Measurements from ENCODE around the gene ZBTB20.

ZBTB20 gene

GRCh38 chr3:115139072-115139471, 8.0 kb downstream of the ZBTB20 start:
- Histone ChIP-seq H3K36me3 (replicated peaks; ENCODE audit: insufficient read depth, low read length) (no peaks in the 10 kb centered on the region), H2AFZ (ENCODE audit: low read length) (no peak overlapping the region), H3K79me2 (ENCODE audit: low read length) (no peaks in the 10 kb centered on the region), H3K27me3 (replicated peaks; ENCODE audit: insufficient read depth, low read length) (no peaks in the 10 kb centered on the region), H4K20me1 (ENCODE audit: insufficient read depth, low read length) (no peaks in the 10 kb centered on the region), H3K4me3 (ENCODE audit: low read length) (no peak overlapping the region), H3K4me2 (ENCODE audit: low read depth, low read length) (no peak overlapping the region), H3K4me1 (ENCODE audit: low read length) (peaks cover 29% of the 10 kb centered on the region), H3F3A (ENCODE audit: insufficient read depth, low read length) (no peaks in the 10 kb centered on the region; the same call in 1 of the 2 replicates), H3K9ac (ENCODE audit: low read length) (no peak overlapping the region), H3K9me2 (replicated peaks; ENCODE audit: insufficient read depth, low read length) (no peaks in the 10 kb centered on the region), H3K27ac (ENCODE audit: low read length) (no peak overlapping the region), H3K9me3 (replicated peaks; ENCODE audit: insufficient read depth, low read length) (no peaks in the 10 kb centered on the region)
- TF ChIP-seq EZH2phosphoT487 (IDR thresholded peaks at IDR 0.05; ENCODE audit: low read length) (no peak), CTCF (IDR thresholded peaks at IDR 0.05; ENCODE audit: low read length) (no peak), EZH2 (optimal IDR thresholded peaks at IDR 0.05; ENCODE audit: low read depth, low read length) (no peak)
- no peak for DNase-seq

GRCh38 chr3:115134648-115135347, 12.3 kb downstream of the ZBTB20 start:
- Histone ChIP-seq H3K79me2 (ENCODE audit: low read length) (no peaks in the 10 kb centered on the region), H3K4me1 (ENCODE audit: low read length) (0 out of 2 replicates have a peak, but pooled peaks cover 9% of the 10 kb centered on the region), H3K9me3 (replicated peaks; ENCODE audit: insufficient read depth, low read length) (no peaks in the 10 kb centered on the region), H3K9ac (ENCODE audit: low read length) (no peak overlapping the region), H3F3A (ENCODE audit: insufficient read depth, low read length) (no peaks in the 10 kb centered on the region), H3K27me3 (replicated peaks; ENCODE audit: insufficient read depth, low read length) (no peaks in the 10 kb centered on the region), H2AFZ (ENCODE audit: low read length) (no peak overlapping the region), H3K4me2 (ENCODE audit: low read depth, low read length) (no peak overlapping the region), H3K4me3 (ENCODE audit: low read length) (no peak overlapping the region), H4K20me1 (ENCODE audit: insufficient read depth, low read length) (no peaks in the 10 kb centered on the region), H3K36me3 (replicated peaks; ENCODE audit: insufficient read depth, low read length) (no peaks in the 10 kb centered on the region), H3K9me2 (replicated peaks; ENCODE audit: insufficient read depth, low read length) (no peaks in the 10 kb centered on the region), H3K27ac (ENCODE audit: low read length) (no peak overlapping the region)
- DNase-seq = no peak
- no peak for TF ChIP-seq EZH2phosphoT487 (IDR thresholded peaks at IDR 0.05; ENCODE audit: low read length)
- no peak for TF ChIP-seq CTCF (IDR thresholded peaks at IDR 0.05; ENCODE audit: low read length)
- TF ChIP-seq EZH2 (optimal IDR thresholded peaks at IDR 0.05; ENCODE audit: low read depth, low read length) = no peak

- no peak for DNase-seq
- Histone ChIP-seq H3K27ac (ENCODE audit: low read length) (no peak overlapping the region), H4K20me1 (ENCODE audit: insufficient read depth, low read length) (no peaks in the 10 kb centered on the region), H3K4me2 (ENCODE audit: low read depth, low read length) (no peak overlapping the region), H3K9me3 (replicated peaks; ENCODE audit: insufficient read depth, low read length) (no peaks in the 10 kb centered on the region), H2AFZ (ENCODE audit: low read length) (no peak overlapping the region), H3K4me1 (ENCODE audit: low read length) (no peaks in the 10 kb centered on the region), H3K9me2 (replicated peaks; ENCODE audit: insufficient read depth, low read length) (no peaks in the 10 kb centered on the region), H3F3A (ENCODE audit: insufficient read depth, low read length) (no peaks in the 10 kb centered on the region), H3K79me2 (ENCODE audit: low read length) (no peaks in the 10 kb centered on the region), H3K27me3 (replicated peaks; ENCODE audit: insufficient read depth, low read length) (no peaks in the 10 kb centered on the region), H3K4me3 (ENCODE audit: low read length) (no peak overlapping the region), H3K9ac (ENCODE audit: low read length) (no peak overlapping the region), H3K36me3 (replicated peaks; ENCODE audit: insufficient read depth, low read length) (no peaks in the 10 kb centered on the region)
- TF ChIP-seq EZH2 (optimal IDR thresholded peaks at IDR 0.05; ENCODE audit: low read depth, low read length) (no peak), EZH2phosphoT487 (IDR thresholded peaks at IDR 0.05; ENCODE audit: low read length) (no peak), CTCF (IDR thresholded peaks at IDR 0.05; ENCODE audit: low read length) (no peak)
Measured at GRCh38 chr3:115127208-115127607, 19.9 kb downstream of the ZBTB20 start.

Data from MM.1S (cell line).